Heart left ventricle (tissue), 16 donors: Measurements from ENCODE around the gene BCKDK. TPM values are rescaled to one million over a fixed set of nuclear protein-coding genes. Genes with fewer than 3 reads are reported as not detected.

Experiments
- ATAC-seq, 4 donors: fragments of 200-7000 bp; cut with Tn5 transposase; one replicate each; pipeline ENCODE4 v1.9.1; 2020 to 2022; ENCODE audit warnings: moderate library complexity in 4 of 4, mild to moderate bottlenecking in 3 of 4, moderate number of reproducible peaks in 1 of 4
- DNase-seq, 5 donors: peaks; one replicate each; pipeline ENCODE4 v3.0.0-alpha.2; 2020
- H3K27ac ChIP-seq, 12 donors: fragments of 200-600 bp; sonication (generic) in 4 of 12; one replicate each; pipeline versions ENCODE4 v1.5.0 to v1.8.0; 2016 to 2022; ENCODE audit warnings: mild to moderate bottlenecking in 2 of 12
- H3K27me3 ChIP-seq, 9 donors: fragments of 200-600 bp; sonication (generic) in 2 of 9; one replicate each; pipeline versions ENCODE4 v1.5.1 to v1.8.0; 2016 to 2022; ENCODE audit warnings: mild to moderate bottlenecking in 3 of 9
- H3K36me3 ChIP-seq, 9 donors: fragments of 200-600 bp; sonication (generic) in 2 of 9; one replicate each; pipeline versions ENCODE4 v1.5.0 to v1.8.0; 2018 to 2022; ENCODE audit warnings: mild to moderate bottlenecking in 2 of 9
- H3K4me1 ChIP-seq, 12 donors: fragments of 200-600 bp; sonication (generic) in 4 of 12; one replicate each; pipeline versions ENCODE4 v1.5.0 to v1.8.0; 2016 to 2022; ENCODE audit warnings: mild to moderate bottlenecking in 3 of 12
- H3K4me3 ChIP-seq, 12 donors: fragments of 200-600 bp; sonication (generic) in 4 of 12; one replicate each; pipeline versions ENCODE4 v1.5.0 to v1.8.0; 2017 to 2022; ENCODE audit warnings: mild to moderate bottlenecking in 9 of 12, moderate library complexity in 4 of 12
- H3K9me3 ChIP-seq, 12 donors: fragments of 200-600 bp; sonication (generic) in 4 of 12; one replicate each; pipeline versions ENCODE4 v1.5.0 to v1.8.0; 2016 to 2022; ENCODE audit warnings: mild to moderate bottlenecking in 1 of 12
- CTCF ChIP-seq, 12 donors: fragments of 200-600 bp; sonication (generic) in 4 of 12; IDR thresholded peaks; one replicate each; pipeline versions ENCODE4 v1.5.0 to v1.8.0; 2018 to 2022; ENCODE audit warnings: antibody characterized with exemption in 12 of 12, mild to moderate bottlenecking in 5 of 12
- POLR2A ChIP-seq, 2 donors: fragments of 450-650 bp; IDR thresholded peaks; one replicate each; pipeline ENCODE4 v1.6.1; 2017; ENCODE audit warnings: antibody characterized with exemption in 2 of 2, mild to moderate bottlenecking in 2 of 2, moderate library complexity in 2 of 2
- WGBS, 4 donors: extraction: QIAGEN DNeasy Blood & Tissue Kit in 2 of 4; methylation state at CpG; one replicate each; pipeline versions ENCODE4 v1.1.5 to v1.1.7; 2013 to 2018; 5-methylcytosine and 5-hydroxymethylcytosine counted together
- intact Hi-C, 10 donors: fragments of 100-400 bp; cut with DNase I; formaldehyde crosslinking; loops; one replicate each; pipeline versions ENCODE4 v1.11.1 to v1.14.2; 2022
- polyA plus RNA-seq, 2 donors: library from polyadenylated mRNA; stranded (reverse); fragments of 200-250 nt; gene quantifications; one replicate each; pipeline ENCODE4 v1.2.3, GENCODE V29; 2013
- total RNA-seq, 9 donors: library from RNA; depleted of rRNA in 2 of 9; stranded (reverse); fragments of >200 nt in 2 of 9; fragmentation: NEBNext Ultra II Directional in 3 of 9; extraction: Animal tissue kit (Norgen Biotek cat#: 25700) in 3 of 9; gene quantifications; one replicate each; pipeline versions ENCODE4 v1.1.0 to v1.2.4, GENCODE V29; 2016 to 2023
- donor health status: ischemic (EF 13 %, LVEDD 7.1; RV severe dilation, severe dysfunction).
- donor health status: healthy with polysubstance abuse.
- donor health status: DM: no; HTN: yes; CAD: no.
- donor health status: DM: no; HTN: no; CAD: no.
- donor health status: ischemic (EF 25% LVEDD 6.9; RV normal size, moderate dysfunction).
- donor health status: ischemic (EF 25% LVEDD 5.7; RV mildly dilated, moderate dysfunction).
- donor health status: healthy.
- donor health status: DM: yes; HTN: yes; CAD: no.
- donor health status: ischemic (EF 35%, LVEDD 5.7; RV mildly dilated, moderate dysfunction).
- donor health status: nonischemic (EF 11% LVEDD 7.7; RV severe dilation, severe dysfunction).
- donor health status: DM: yes; HTN: yes; CAD: no.
- donor health status: PGD.
- donor health status: ischemic (EF 29% LVEDD 5.4; RV normal size, mild dysfunction).
- donor health status: nonischemic (EF 23%, LVEDD 6.1; RV moderate dilation, normal function).

The BCKDK gene
- total and polyA plus RNA-seq, 11 donors = 42.6 to 134 (median 67.5) TPM

GRCh38 chr16:31063495-31063842, 44.7 kb upstream of the BCKDK start:
- Histone ChIP-seq H3K4me3 (peak overlapping the region in 1 of 12 donors; percentile 20), H3K4me1 (peaks cover 0 to 38% (median 12%) of the 10 kb centered on the region in 12 donors), H3K36me3 (peaks cover 0 to 43% (median 30%) of the 10 kb centered on the region in 9 donors), H3K27ac (peak overlapping the region in 3 of 12 donors; percentile 17 to 86 (median 81)), H3K27me3 (no peaks in the 10 kb centered on the region), H3K9me3 (no peaks in the 10 kb centered on the region)
- WGBS, 4 donors = 95 to 98% (median 98%) methylated on average over 9 of the region's 9 CpGs
- DNase-seq (no peak), ATAC-seq (no peak)
- TF ChIP-seq CTCF (IDR thresholded peaks at IDR 0.05) (no peak), POLR2A (IDR thresholded peaks at IDR 0.05) (no peak)
- intact Hi-C loops = loop anchor here in 1 of 10 donors (10.0 kb wide), 1 partner anchor 69 kb away; no protein-coding TSS in a partner anchor

- intact Hi-C loops = loop anchor here in 1 of 10 donors (10.0 kb wide), 1 partner anchor 69 kb away; no protein-coding TSS in a partner anchor
- no peak for ATAC-seq
Measured at GRCh38 chr16:31063843-31064611, 44.2 kb upstream of the BCKDK start.

GRCh38 chr16:31064882-31065461, 43.2 kb upstream of the BCKDK start:
- TF ChIP-seq POLR2A (IDR thresholded peaks at IDR 0.05) (no peak), CTCF (IDR thresholded peaks at IDR 0.05) (no peak)
- WGBS, 4 donors = 26 to 52% (median 43%) methylated on average over 4 of the region's 4 CpGs
- H3K4me3 ChIP-seq = peak overlapping the region in 1 of 12 donors; percentile 10
- DNase-seq (peak in 4 of 5 donors; percentile 62 to 84 (median 70)), ATAC-seq (peak; percentile 80 to 93 (median 90))
- H3K4me1 ChIP-seq = peaks cover 0 to 38% (median 12%) of the 10 kb centered on the region in 12 donors
- no peaks in the 10 kb centered on the region for H3K27me3 ChIP-seq
- H3K9me3 ChIP-seq = no peaks in the 10 kb centered on the region
- intact Hi-C loops = loop anchor here in 1 of 10 donors (10.0 kb wide), 1 partner anchor 70 kb away; no protein-coding TSS in a partner anchor
- peak overlapping the region in 11 of 12 donors; percentile 6 to 87 (median 74) for H3K27ac ChIP-seq
- peaks cover 0 to 35% (median 26%) of the 10 kb centered on the region in 9 donors for H3K36me3 ChIP-seq

More at GRCh38 chr16:31063843-31064611, 44.2 kb upstream of the BCKDK start:
- WGBS, 4 donors = 91 to 95% (median 92%) methylated on average over 38 to 56 of the region's 56 CpGs
- TF ChIP-seq CTCF (IDR thresholded peaks at IDR 0.05) (no peak), POLR2A (IDR thresholded peaks at IDR 0.05) (no peak)
- peaks cover 0 to 38% (median 12%) of the 10 kb centered on the region in 12 donors for H3K4me1 ChIP-seq
- H3K27me3 ChIP-seq = no peaks in the 10 kb centered on the region
- H3K36me3 ChIP-seq = peaks cover 0 to 40% (median 28%) of the 10 kb centered on the region in 9 donors
- peak in 1 of 5 donors; percentile 35 for DNase-seq
- H3K9me3 ChIP-seq = no peaks in the 10 kb centered on the region
- peak overlapping the region in 10 of 12 donors; percentile 6 to 87 (median 77) for H3K27ac ChIP-seq
- H3K4me3 ChIP-seq = peak overlapping the region in 2 of 12 donors; percentile 10 to 20

GRCh38 chr16:31067342-31067741, 40.8 kb upstream of the BCKDK start:
- intact Hi-C loops = loop anchor here in 1 of 10 donors (10.0 kb wide), 1 partner anchor 73 kb away; no protein-coding TSS in a partner anchor
- TF ChIP-seq POLR2A (IDR thresholded peaks at IDR 0.05) (no peak), CTCF (IDR thresholded peaks at IDR 0.05) (no peak)
- ATAC-seq (no peak), DNase-seq (no peak)
- Histone ChIP-seq H3K27ac (no peak overlapping the region), H3K4me3 (no peak overlapping the region), H3K36me3 (peaks cover 0 to 11% (median 6%) of the 10 kb centered on the region in 9 donors), H3K4me1 (peaks cover 0 to 50% (median 21%) of the 10 kb centered on the region in 12 donors), H3K9me3 (no peaks in the 10 kb centered on the region), H3K27me3 (no peaks in the 10 kb centered on the region)
- WGBS, 4 donors = 84 to 90% (median 90%) methylated on average over 3 of the region's 3 CpGs
